ENCODE measurements around the gene CIAPIN1.
A peak's percentile ranks its signal among the peaks of the same experiment; 100 is the strongest.

The CIAPIN1 gene

GRCh38 chr16:57394444-57394843 lies 52.7 kb downstream of the CIAPIN1 start:
- H3K4me3 ChIP-seq (replicated peaks; ENCODE audit: low read depth, low read length): no peak overlapping the region
- peak; percentile 47 for DNase-seq (ENCODE audit: low read depth)
- TF ChIP-seq, protein P1, sequence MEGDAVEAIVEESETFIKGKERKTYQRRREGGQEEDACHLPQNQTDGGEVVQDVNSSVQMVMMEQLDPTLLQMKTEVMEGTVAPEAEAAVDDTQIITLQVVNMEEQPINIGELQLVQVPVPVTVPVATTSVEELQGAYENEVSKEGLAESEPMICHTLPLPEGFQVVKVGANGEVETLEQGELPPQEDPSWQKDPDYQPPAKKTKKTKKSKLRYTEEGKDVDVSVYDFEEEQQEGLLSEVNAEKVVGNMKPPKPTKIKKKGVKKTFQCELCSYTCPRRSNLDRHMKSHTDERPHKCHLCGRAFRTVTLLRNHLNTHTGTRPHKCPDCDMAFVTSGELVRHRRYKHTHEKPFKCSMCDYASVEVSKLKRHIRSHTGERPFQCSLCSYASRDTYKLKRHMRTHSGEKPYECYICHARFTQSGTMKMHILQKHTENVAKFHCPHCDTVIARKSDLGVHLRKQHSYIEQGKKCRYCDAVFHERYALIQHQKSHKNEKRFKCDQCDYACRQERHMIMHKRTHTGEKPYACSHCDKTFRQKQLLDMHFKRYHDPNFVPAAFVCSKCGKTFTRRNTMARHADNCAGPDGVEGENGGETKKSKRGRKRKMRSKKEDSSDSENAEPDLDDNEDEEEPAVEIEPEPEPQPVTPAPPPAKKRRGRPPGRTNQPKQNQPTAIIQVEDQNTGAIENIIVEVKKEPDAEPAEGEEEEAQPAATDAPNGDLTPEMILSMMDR (IDR thresholded peaks at IDR 0.05; ENCODE audit: low read length, missing control alignments): no peak

- DNase-seq (ENCODE audit: low read depth): no peak
- no peak overlapping the region for H3K4me3 ChIP-seq (replicated peaks; ENCODE audit: low read depth, low read length)
- TF ChIP-seq, protein P1 (IDR thresholded peaks at IDR 0.05; ENCODE audit: low read length, missing control alignments): no peak
These were observed 54.5 kb downstream of the CIAPIN1 start for GRCh38 chr16:57392694-57393093.

DNA sequence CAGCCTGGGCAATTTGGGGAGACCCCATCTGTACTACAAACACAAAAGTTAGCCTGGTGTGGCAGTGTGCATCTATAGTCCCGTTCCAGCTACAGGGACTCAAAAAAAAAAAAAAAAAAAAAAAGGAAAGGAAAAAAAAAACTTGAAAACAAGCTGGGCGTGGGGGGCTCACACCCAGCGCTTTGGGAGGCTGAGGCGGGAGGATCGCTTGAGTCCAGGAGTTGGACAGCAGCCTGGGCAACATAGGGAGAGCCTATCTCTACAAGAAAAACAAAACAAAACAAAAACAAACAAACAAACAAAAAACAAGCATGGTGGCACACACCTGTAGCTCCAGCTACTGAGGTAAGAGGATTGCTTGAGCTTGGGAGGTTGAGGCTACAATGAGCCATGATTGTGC lies 55.5 kb downstream of the CIAPIN1 start:
- TF ChIP-seq, protein P1 (IDR thresholded peaks at IDR 0.05; ENCODE audit: low read length, missing control alignments): no peak
- no peak for DNase-seq (ENCODE audit: low read depth)

GRCh38 chr16:57391300-57391699 lies 55.9 kb downstream of the CIAPIN1 start:
- TF ChIP-seq, protein P1 (IDR thresholded peaks at IDR 0.05; ENCODE audit: low read length, missing control alignments): no peak
- no peak for DNase-seq (ENCODE audit: low read depth)
- H3K4me3 ChIP-seq (replicated peaks; ENCODE audit: low read depth, low read length): no peak overlapping the region

More for the DNA sequence above, 55.5 kb downstream of the CIAPIN1 start:
- H3K4me3 ChIP-seq (replicated peaks; ENCODE audit: low read depth, low read length): no peak overlapping the region

DNA sequence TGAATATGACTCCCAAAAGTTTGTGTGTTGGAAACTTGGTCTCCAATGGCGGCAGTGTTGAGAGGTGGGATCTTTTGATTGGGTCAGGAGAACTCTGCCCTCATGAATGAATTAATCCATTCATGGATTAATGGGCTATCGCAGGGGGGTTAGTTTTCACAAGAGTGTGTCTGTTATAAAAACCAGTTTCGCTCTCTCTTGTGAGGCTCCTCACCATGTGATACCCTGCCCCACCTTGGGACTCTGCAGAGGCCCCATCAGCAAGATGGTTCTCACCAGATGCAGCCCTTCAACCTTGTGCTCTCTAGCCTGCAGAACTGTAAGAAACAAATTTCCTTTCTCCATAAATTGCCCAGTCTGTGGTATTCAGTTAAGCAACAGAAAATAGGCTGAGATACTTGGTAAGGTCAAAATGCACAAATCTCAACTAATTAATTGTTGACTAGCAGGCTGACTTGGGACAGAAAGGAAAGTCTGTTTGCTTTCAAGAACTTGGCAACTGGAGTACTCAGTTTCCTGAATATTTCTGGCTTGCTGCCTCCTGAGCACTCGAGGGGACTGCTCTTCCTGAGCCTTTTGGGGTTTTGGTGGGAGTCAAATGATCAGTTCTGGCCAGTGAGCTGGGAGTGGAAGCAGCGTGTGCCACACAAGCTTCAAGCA lies 56.4 kb downstream of the CIAPIN1 start:
- DNase-seq (ENCODE audit: low read depth): peak; percentile 37
- TF ChIP-seq, protein P1 (IDR thresholded peaks at IDR 0.05; ENCODE audit: low read length, missing control alignments): no peak
- H3K4me3 ChIP-seq (replicated peaks; ENCODE audit: low read depth, low read length): no peak overlapping the region

DNA sequence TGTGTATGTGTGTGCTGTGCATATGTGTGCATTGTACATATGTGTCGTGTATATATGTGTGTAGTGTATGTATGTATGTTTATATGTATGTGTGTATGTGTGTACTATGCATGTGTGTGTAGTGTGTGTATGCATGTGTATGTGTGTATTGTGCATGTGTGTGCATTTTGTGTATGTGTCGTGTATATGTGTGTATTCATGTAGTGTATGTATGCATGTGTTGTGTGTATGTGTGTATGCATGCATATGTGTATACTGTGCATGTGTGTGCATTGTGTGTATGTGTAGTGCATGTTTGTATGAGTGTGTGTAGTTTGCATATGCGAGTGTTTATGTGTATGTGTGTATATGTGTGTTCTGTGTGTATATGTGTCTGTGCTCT lies 58.1 kb downstream of the CIAPIN1 start:
- no peak for DNase-seq (ENCODE audit: low read depth)
- TF ChIP-seq, protein P1 (IDR thresholded peaks at IDR 0.05; ENCODE audit: low read length, missing control alignments): no peak
- no peak overlapping the region for H3K4me3 ChIP-seq (replicated peaks; ENCODE audit: low read depth, low read length)

All from fibroblast of pulmonary artery (primary cell).